Stomach (tissue), 4 donors: ENCODE data around the gene GPC4.

Experiments
- EP300 ChIP-seq: sonication (generic); formaldehyde crosslinking; IDR thresholded peaks from one replicate; pipeline ENCODE4 v1.6.1; 2017; ENCODE audit warnings: antibody characterized with exemption
- POLR2AphosphoS5 ChIP-seq, 3 donors: sonication (generic); formaldehyde crosslinking; IDR thresholded peaks; one replicate each; pipeline ENCODE4 v1.6.1; 2016; ENCODE audit warnings: antibody characterized with exemption in 3 of 3
- TF ChIP-seq, protein P1 (sequence below), 7 experiments: fragments of 450-650 bp in 4 of 7; fragments of 200-600 bp in 3 of 7; sonication (generic) in 3 of 7; IDR thresholded peaks; one replicate each; pipeline ENCODE4 v1.5.1; 2016 to 2019; ENCODE audit warnings: antibody characterized with exemption in 7 of 7, control low read depth in 2 of 7, mild to moderate bottlenecking in 1 of 7

DNA sequence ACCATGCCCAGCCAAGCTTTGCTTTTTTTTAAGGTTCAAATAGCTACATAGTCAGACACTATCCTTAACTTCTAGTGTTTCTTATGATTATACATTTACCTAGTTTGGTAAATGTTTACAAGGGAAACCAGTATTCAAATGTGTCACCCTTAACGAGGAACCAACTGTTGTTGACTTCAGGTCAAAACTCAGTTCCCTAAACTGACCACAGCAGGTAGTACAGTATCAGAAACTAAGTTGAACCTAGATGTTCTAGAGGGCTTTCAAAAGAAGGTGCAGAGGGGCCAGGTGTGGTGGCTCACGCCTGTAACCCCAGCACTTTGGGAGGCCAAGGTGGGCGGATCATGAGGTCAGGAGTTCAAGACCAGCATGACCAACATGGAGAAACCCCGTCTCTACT lies 11.3 kb downstream of the GPC4 start:
- TF ChIP-seq, protein P1, sequence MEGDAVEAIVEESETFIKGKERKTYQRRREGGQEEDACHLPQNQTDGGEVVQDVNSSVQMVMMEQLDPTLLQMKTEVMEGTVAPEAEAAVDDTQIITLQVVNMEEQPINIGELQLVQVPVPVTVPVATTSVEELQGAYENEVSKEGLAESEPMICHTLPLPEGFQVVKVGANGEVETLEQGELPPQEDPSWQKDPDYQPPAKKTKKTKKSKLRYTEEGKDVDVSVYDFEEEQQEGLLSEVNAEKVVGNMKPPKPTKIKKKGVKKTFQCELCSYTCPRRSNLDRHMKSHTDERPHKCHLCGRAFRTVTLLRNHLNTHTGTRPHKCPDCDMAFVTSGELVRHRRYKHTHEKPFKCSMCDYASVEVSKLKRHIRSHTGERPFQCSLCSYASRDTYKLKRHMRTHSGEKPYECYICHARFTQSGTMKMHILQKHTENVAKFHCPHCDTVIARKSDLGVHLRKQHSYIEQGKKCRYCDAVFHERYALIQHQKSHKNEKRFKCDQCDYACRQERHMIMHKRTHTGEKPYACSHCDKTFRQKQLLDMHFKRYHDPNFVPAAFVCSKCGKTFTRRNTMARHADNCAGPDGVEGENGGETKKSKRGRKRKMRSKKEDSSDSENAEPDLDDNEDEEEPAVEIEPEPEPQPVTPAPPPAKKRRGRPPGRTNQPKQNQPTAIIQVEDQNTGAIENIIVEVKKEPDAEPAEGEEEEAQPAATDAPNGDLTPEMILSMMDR (IDR thresholded peaks at IDR 0.05): no peak
- TF ChIP-seq POLR2AphosphoS5 (IDR thresholded peaks at IDR 0.05): no peak
- no peak for TF ChIP-seq EP300
